Body of pancreas (tissue), 4 donors: ENCODE data around the gene CAMTA1. TPM values are rescaled to one million over a fixed set of nuclear protein-coding genes. Genes with fewer than 3 reads are reported as not detected.

Source experiments
- ATAC-seq: fragments of 150-250 bp; one replicate; pipeline ENCODE4 v1.9.1; 2016
- DNase-seq, 4 donors: peaks; one replicate each; pipeline ENCODE4 v3.0.0-alpha.2; 2019
- H3K27ac ChIP-seq, 4 donors: fragments of 200-600 bp; sonication (generic); 1 replicate in 3 of 4; 2 replicates in 1 of 4; pipeline versions ENCODE4 v1.5.1 to v1.6.1; 2016 to 2019; ENCODE audit warnings: mild to moderate bottlenecking in 1 of 4, mixed read lengths in 1 of 4, moderate library complexity in 1 of 4
- H3K27me3 ChIP-seq, 2 donors: fragments of 200-600 bp; sonication (generic); one replicate each; pipeline ENCODE4 v1.6.0; 2016; ENCODE audit warnings: mild to moderate bottlenecking in 1 of 2
- H3K36me3 ChIP-seq, 2 donors: fragments of 200-600 bp; sonication (generic); replicated peaks in 1 of 2; 2 replicates each; pipeline ENCODE4 v1.5.1; 2016; ENCODE audit warnings: low read depth in 2 of 2; ENCODE audit not compliant: insufficient read depth in 1 of 2
- H3K4me1 ChIP-seq: fragments of 200-600 bp; sonication (generic); one replicate; pipeline ENCODE4 v1.6.0; 2016
- H3K4me3 ChIP-seq, 2 donors: fragments of 200-600 bp; sonication (generic); 1 replicate in 1 of 2; 2 replicates in 1 of 2; pipeline ENCODE4 v1.5.1; 2016 to 2019
- H3K9me3 ChIP-seq, 3 donors: fragments of 200-600 bp; sonication (generic); 1 replicate in 2 of 3; 2 replicates in 1 of 3; pipeline ENCODE4 v1.5.1; 2016
- CTCF ChIP-seq, 7 experiments: fragments of 450-650 bp in 4 of 7; fragments of 200-600 bp in 3 of 7; sonication (generic) in 3 of 7; IDR thresholded peaks; one replicate each; pipeline ENCODE4 v1.5.1; 2016 to 2019; ENCODE audit warnings: antibody characterized with exemption in 7 of 7
- POLR2A ChIP-seq, 3 donors: fragments of 450-650 bp; IDR thresholded peaks; one replicate each; pipeline ENCODE4 v1.6.1; 2016; ENCODE audit warnings: antibody characterized with exemption in 3 of 3, mild to moderate bottlenecking in 2 of 3
- WGBS, 2 donors: methylation state at CpG; one replicate each; pipeline ENCODE4 v1.1.5; 2017; 5-methylcytosine and 5-hydroxymethylcytosine counted together
- intact Hi-C: fragments of 100-400 bp; cut with DNase I; formaldehyde crosslinking; loops from one replicate; pipeline ENCODE4 v1.15.1; 2023
- total RNA-seq, 2 donors: library from RNA; depleted of rRNA; stranded (reverse); fragments of >200 nt; gene quantifications; one replicate each; pipeline ENCODE4 v1.1.0, GENCODE V29; 2016

Gene CAMTA1
- total RNA-seq, 2 donors from 2014 or later = 36.3 to 59.7 TPM

- H3K27ac ChIP-seq = no peak overlapping the region
- intact Hi-C loops = no loop called here
- no peak for DNase-seq
- H3K4me3 ChIP-seq = no peak overlapping the region
- no peaks in the 10 kb centered on the region for H3K27me3 ChIP-seq
- no peaks in the 10 kb centered on the region for H3K36me3 ChIP-seq
- H3K4me1 ChIP-seq = no peaks in the 10 kb centered on the region
- no peaks in the 10 kb centered on the region for H3K9me3 ChIP-seq
- WGBS, 2 donors = 79 to 84% methylated on average over 18 of the region's 18 CpGs
- ATAC-seq = no peak
- no peak for TF ChIP-seq POLR2A (IDR thresholded peaks at IDR 0.05)
- no peak for TF ChIP-seq CTCF (IDR thresholded peaks at IDR 0.05)
Measured at GRCh38 chr1:7531562-7532340, 746.5 kb downstream of the CAMTA1 start.

GRCh38 chr1:7533006-7533405 is 747.8 kb downstream of the CAMTA1 start:
- intact Hi-C loops = no loop called here
- no peaks in the 10 kb centered on the region for H3K9me3 ChIP-seq
- 64 to 90% methylated on average over 5 to 10 of the region's 10 CpGs for WGBS, 2 donors

GRCh38 chr1:7534061-7534825 is 749.0 kb downstream of the CAMTA1 start:
- 24 to 25% methylated on average over 15 to 21 of the region's 24 CpGs for WGBS, 2 donors
- H3K27ac ChIP-seq = no peak overlapping the region
- no peaks in the 10 kb centered on the region for H3K9me3 ChIP-seq
- no peaks in the 10 kb centered on the region for H3K36me3 ChIP-seq
- intact Hi-C loops = no loop called here
- no peak for DNase-seq
- no peak overlapping the region for H3K4me3 ChIP-seq
- TF ChIP-seq CTCF (IDR thresholded peaks at IDR 0.05) (no peak), POLR2A (IDR thresholded peaks at IDR 0.05) (no peak)
- no peaks in the 10 kb centered on the region for H3K27me3 ChIP-seq
- ATAC-seq = no peak
- no peaks in the 10 kb centered on the region for H3K4me1 ChIP-seq

More at GRCh38 chr1:7533006-7533405, 747.8 kb downstream of the CAMTA1 start:
- no peaks in the 10 kb centered on the region for H3K27me3 ChIP-seq
- no peak for ATAC-seq
- no peaks in the 10 kb centered on the region for H3K36me3 ChIP-seq
- H3K4me1 ChIP-seq = no peaks in the 10 kb centered on the region
- TF ChIP-seq POLR2A (IDR thresholded peaks at IDR 0.05) (no peak), CTCF (IDR thresholded peaks at IDR 0.05) (no peak)
- no peak overlapping the region for H3K27ac ChIP-seq
- no peak overlapping the region for H3K4me3 ChIP-seq
- no peak for DNase-seq

- Histone ChIP-seq H3K4me1 (no peaks in the 10 kb centered on the region), H3K27me3 (no peaks in the 10 kb centered on the region), H3K27ac (no peak overlapping the region), H3K4me3 (no peak overlapping the region), H3K9me3 (no peaks in the 10 kb centered on the region), H3K36me3 (no peaks in the 10 kb centered on the region)
- TF ChIP-seq POLR2A (IDR thresholded peaks at IDR 0.05) (no peak), CTCF (IDR thresholded peaks at IDR 0.05) (no peak)
- no peak for DNase-seq
- ATAC-seq = no peak
- WGBS, 2 donors = 80 to 81% methylated on average over 10 to 11 of the region's 11 CpGs
- intact Hi-C loops = no loop called here
Measured at GRCh38 chr1:7535016-7535415, 749.8 kb downstream of the CAMTA1 start.
